Common myeloid progenitor, CD34-positive (primary cell): ENCODE data around the gene LGALS16.
"Not testable (repeated sequence)": the region's sequence is repeated elsewhere in the genome, so short reads cannot be mapped to it uniquely, and the experiment has no call there.

Source experiments
- CTCF ChIA-PET: fragments of 350-600 bp; sonication (Branson Sonifier 250); formaldehyde crosslinking; loops from one replicate; lab custom pipeline; 2021; ENCODE audit warnings: antibody characterized with exemption; lab: Charles Lee
- POLR2A ChIA-PET: fragments of 350-600 bp; sonication (Branson Sonifier 250); formaldehyde crosslinking; loops from one replicate; lab custom pipeline; 2021; ENCODE audit warnings: antibody characterized with exemption; lab: Charles Lee
- DNase-seq, 3 donors: peaks; one replicate each; pipeline versions ENCODE4 v3.0.0 to v3.0.0-alpha.2; 2013
- H3K27ac ChIP-seq, 2 experiments: 1 replicate in 1 of 2; 2 replicates in 1 of 2; pipeline ENCODE4 v1.7.0; 2013; ENCODE audit warnings: inconsistent platforms in 2 of 2, low read length in 2 of 2, mild to moderate bottlenecking in 2 of 2, low read depth in 1 of 2, moderate library complexity in 1 of 2; ENCODE audit not compliant: severe bottlenecking in 2 of 2, insufficient read depth in 1 of 2, poor library complexity in 1 of 2
- H3K27me3 ChIP-seq, 5 experiments: replicated peaks in 2 of 5; 1 replicate in 3 of 5; 2 replicates in 2 of 5; pipeline versions ENCODE4 v1.6.1 to v1.7.0; 2013; ENCODE audit warnings: low read length in 4 of 5, mild to moderate bottlenecking in 2 of 5, moderate library complexity in 2 of 5, inconsistent platforms in 1 of 5; ENCODE audit not compliant: insufficient read depth in 5 of 5, control insufficient read depth in 4 of 5
- H3K36me3 ChIP-seq, 4 experiments: 1 replicate in 2 of 4; 2 replicates in 2 of 4; pipeline versions ENCODE4 v1.6.1 to v1.7.0; 2013; ENCODE audit warnings: low read length in 3 of 4, control low read depth in 1 of 4, mild to moderate bottlenecking in 1 of 4; ENCODE audit not compliant: control insufficient read depth in 4 of 4, insufficient read depth in 4 of 4
- H3K4me1 ChIP-seq, 4 experiments: 1 replicate in 3 of 4; 2 replicates in 1 of 4; pipeline versions ENCODE4 v1.6.1 to v1.7.1; 2013; ENCODE audit warnings: low read length in 3 of 4, mild to moderate bottlenecking in 3 of 4, control low read depth in 1 of 4, inconsistent platforms in 1 of 4, moderate library complexity in 1 of 4; ENCODE audit not compliant: control insufficient read depth in 4 of 4, insufficient read depth in 4 of 4; ENCODE audit errors: control extremely low read depth in 1 of 4
- H3K4me3 ChIP-seq, 7 experiments: 1 replicate in 4 of 7; 2 replicates in 3 of 7; pipeline versions ENCODE4 v1.5.1 to v1.7.0; 2013; ENCODE audit warnings: mild to moderate bottlenecking in 7 of 7, low read length in 6 of 7, moderate library complexity in 6 of 7, inconsistent platforms in 2 of 7, low read depth in 2 of 7, control low read depth in 1 of 7; ENCODE audit not compliant: insufficient read depth in 4 of 7, control insufficient read depth in 1 of 7; ENCODE audit errors: extremely low read depth in 1 of 7
- H3K9me3 ChIP-seq, 5 experiments: 1 replicate in 4 of 5; 2 replicates in 1 of 5; pipeline versions ENCODE4 v1.6.1 to v1.7.1; 2013; ENCODE audit warnings: low read length in 4 of 5, mild to moderate bottlenecking in 2 of 5, inconsistent platforms in 1 of 5, low read depth in 1 of 5, moderate library complexity in 1 of 5; ENCODE audit not compliant: control insufficient read depth in 4 of 5, insufficient read depth in 2 of 5; ENCODE audit errors: control extremely low read depth in 1 of 5
- WGBS: methylation state at CpG from one replicate; pipeline ENCODE4 v1.1.5; 2013; ENCODE audit not compliant: insufficient coverage; 5-methylcytosine and 5-hydroxymethylcytosine counted together

LGALS16 gene

GRCh38 chr19:39681416-39681815 is 25.7 kb downstream of the LGALS16 start:
- 100% methylated on average over 4 of the region's 5 CpGs for WGBS
- DNase-seq: no peak
- no peak overlapping the region for H3K4me3 ChIP-seq
- H3K27ac ChIP-seq: no peak overlapping the region
- ChIA-PET POLR2A (no interaction called here), CTCF (interaction anchor here (3.5 kb wide), 1 partner anchor 8 kb away, joined by 17 read pairs; no protein-coding TSS in a partner anchor)
- H3K27me3 ChIP-seq: peaks cover 0 to 2% (median 0%) of the 10 kb centered on the region in 5 experiments
- H3K9me3 ChIP-seq: no peaks in the 10 kb centered on the region
- H3K4me1 ChIP-seq: no peaks in the 10 kb centered on the region
- H3K36me3 ChIP-seq: no peaks in the 10 kb centered on the region

GRCh38 chr19:39684267-39684666 is 28.6 kb downstream of the LGALS16 start:
- DNase-seq: no peak
- Histone ChIP-seq H3K9me3 (peaks cover 0 to 1% (median 0%) of the 10 kb centered on the region in 5 experiments), H3K4me1 (no peaks in the 10 kb centered on the region), H3K27me3 (no peaks in the 10 kb centered on the region), H3K36me3 (no peaks in the 10 kb centered on the region), H3K4me3 (no peak overlapping the region), H3K27ac (no peak overlapping the region)
- WGBS: 92% methylated on average over 2 of the region's 5 CpGs
- POLR2A ChIA-PET: no interaction called here
- CTCF ChIA-PET: interaction anchor here (3.5 kb wide), 1 partner anchor 11 kb away, joined by 17 read pairs; no protein-coding TSS in a partner anchor

GRCh38 chr19:39686739-39687138 is 31.0 kb downstream of the LGALS16 start:
- no peak overlapping the region for H3K4me3 ChIP-seq
- ChIA-PET POLR2A (no interaction called here), CTCF (no interaction called here)
- DNase-seq: no peak
- peaks cover 0 to 8% (median 0%) of the 10 kb centered on the region in 5 experiments for H3K9me3 ChIP-seq
- H3K36me3 ChIP-seq: no peaks in the 10 kb centered on the region
- peaks cover 0 to 1% (median under 1%) of the 10 kb centered on the region in 4 experiments for H3K4me1 ChIP-seq
- WGBS: 80% methylated on average over 1 of the region's 3 CpGs
- H3K27me3 ChIP-seq: no peaks in the 10 kb centered on the region
- no peak overlapping the region for H3K27ac ChIP-seq

GRCh38 chr19:39688637-39689036 is 32.9 kb downstream of the LGALS16 start:
- H3K36me3 ChIP-seq, H3K27ac ChIP-seq, POLR2A ChIA-PET, H3K27me3 ChIP-seq, H3K9me3 ChIP-seq, H3K4me3 ChIP-seq, CTCF ChIA-PET: not testable (repeated sequence)
- 60% methylated on average over 3 of the region's 4 CpGs for WGBS
- peaks cover 0 to 15% (median 6%) of the 10 kb centered on the region in 4 experiments for H3K4me1 ChIP-seq
- DNase-seq: peak in 1 of 3 donors; percentile 35

- ChIA-PET POLR2A (no interaction called here), CTCF (interaction anchor here (1.4 kb wide), 1 partner anchor 9 kb away, joined by 3 read pairs; no protein-coding TSS in a partner anchor)
- H3K36me3 ChIP-seq: no peaks in the 10 kb centered on the region
- no peak overlapping the region for H3K4me3 ChIP-seq
- no peak overlapping the region for H3K27ac ChIP-seq
- 91% methylated on average over 2 of the region's 3 CpGs for WGBS
- peaks cover 0 to 8% (median 0%) of the 10 kb centered on the region in 5 experiments for H3K9me3 ChIP-seq
- peaks cover 0 to 6% (median 0%) of the 10 kb centered on the region in 5 experiments for H3K27me3 ChIP-seq
- peaks cover 0 to 15% (median 6%) of the 10 kb centered on the region in 4 experiments for H3K4me1 ChIP-seq
- peak in 2 of 3 donors; percentile 24 to 55 for DNase-seq
Measured at GRCh38 chr19:39692166-39692565, 36.5 kb downstream of the LGALS16 start.

- no peak overlapping the region for H3K4me3 ChIP-seq
- peaks cover 0 to 8% (median 0%) of the 10 kb centered on the region in 5 experiments for H3K9me3 ChIP-seq
- no peak overlapping the region for H3K27ac ChIP-seq
- CTCF ChIA-PET: interaction anchor here (1.4 kb wide), 1 partner anchor 8 kb away, joined by 3 read pairs; no protein-coding TSS in a partner anchor
- WGBS: 88% methylated on average over 1 of the region's 1 CpG
- DNase-seq: peak in 2 of 3 donors; percentile 21 to 43
- POLR2A ChIA-PET: no interaction called here
- H3K27me3 ChIP-seq: peaks cover 0 to 6% (median 0%) of the 10 kb centered on the region in 5 experiments
- no peaks in the 10 kb centered on the region for H3K36me3 ChIP-seq
- peaks cover 0 to 15% (median 6%) of the 10 kb centered on the region in 4 experiments for H3K4me1 ChIP-seq
Measured at GRCh38 chr19:39692822-39693221, 37.1 kb downstream of the LGALS16 start.

GRCh38 chr19:39695759-39696158 is 40.0 kb downstream of the LGALS16 start:
- no peak overlapping the region for H3K27ac ChIP-seq
- no peaks in the 10 kb centered on the region for H3K9me3 ChIP-seq
- no peaks in the 10 kb centered on the region for H3K36me3 ChIP-seq
- ChIA-PET CTCF (no interaction called here), POLR2A (no interaction called here)
- peaks cover 0 to 21% (median 6%) of the 10 kb centered on the region in 4 experiments for H3K4me1 ChIP-seq
- WGBS: 87% methylated on average over 2 of the region's 2 CpGs
- no peak for DNase-seq
- peaks cover 0 to 6% (median 0%) of the 10 kb centered on the region in 5 experiments for H3K27me3 ChIP-seq
- no peak overlapping the region for H3K4me3 ChIP-seq
